ENCODE data around the gene AGAP1. TPM values are rescaled to one million over a fixed set of nuclear protein-coding genes. Genes with fewer than 3 reads are reported as not detected.

AGAP1 gene
- total RNA-seq, 2 experiments from 2014 or later = not detected

DNA sequence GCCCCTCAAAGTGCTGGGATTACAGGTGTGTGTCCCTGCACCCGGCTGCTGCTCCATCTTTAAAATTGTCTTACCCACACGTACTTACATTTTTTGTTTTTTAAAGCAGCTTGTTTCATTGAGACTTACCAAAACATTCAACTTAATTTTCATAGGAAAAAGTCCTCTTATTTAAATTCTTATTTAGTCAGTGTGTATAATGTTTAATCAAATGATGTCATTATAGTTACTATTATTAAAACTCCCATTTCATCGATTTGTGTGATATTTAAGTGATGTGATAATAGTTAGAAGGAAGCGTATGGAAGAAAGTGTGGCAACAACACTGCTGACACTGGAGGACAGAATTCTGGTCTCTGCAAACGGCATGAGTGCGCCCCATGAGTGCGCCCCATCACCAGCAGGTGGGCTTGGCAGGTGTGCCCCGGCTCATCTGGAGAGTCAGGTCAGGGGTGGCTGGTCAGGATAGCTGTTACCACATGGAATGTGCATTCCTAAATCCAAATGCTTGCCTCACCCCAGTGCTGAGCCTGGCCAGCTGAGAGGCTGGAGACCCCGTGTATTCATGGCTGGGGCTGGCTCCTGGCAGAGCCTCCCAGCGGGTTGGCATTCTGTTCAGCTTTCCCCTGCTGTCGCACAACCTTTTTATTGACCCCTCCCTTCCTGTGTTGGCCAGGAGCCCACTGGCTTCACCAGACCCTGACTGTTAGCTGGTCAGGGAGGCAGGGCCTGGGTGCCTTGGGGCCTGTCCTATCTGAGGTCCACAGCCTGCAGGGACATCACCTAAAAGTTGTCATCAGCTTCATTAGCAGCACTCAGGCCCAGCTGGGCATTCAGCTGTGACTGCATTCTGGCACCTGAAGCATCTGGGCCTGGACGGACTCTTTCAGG is 79.7 kb downstream of the AGAP1 start:
- H3K9me3 ChIP-seq (ENCODE audit: low read length) = no peaks in the 10 kb centered on the region
- H4K20me1 ChIP-seq (ENCODE audit: insufficient read depth, low read length) = no peaks in the 10 kb centered on the region
- H3K4me3 ChIP-seq (ENCODE audit: low read depth, low read length, poor library complexity, severe bottlenecking) = no peak overlapping the region
- no peak overlapping the region for H3K27ac ChIP-seq (ENCODE audit: low read depth, low read length, poor library complexity, severe bottlenecking)
- intact Hi-C loops (cut with micrococcal nuclease; ENCODE audit: unreplicated experiment) = no loop called here
- ChIA-PET POLR2A (interaction anchor here (1.1 kb wide), 1 partner anchor 9 kb away, joined by 3 read pairs; no protein-coding TSS in a partner anchor), CTCF (ENCODE audit: unreplicated experiment) (no interaction called here)
- DNase-seq (ENCODE audit: low spot score) = no peak
- no peaks in the 10 kb centered on the region for H3K36me3 ChIP-seq (ENCODE audit: insufficient read depth, low read length)
- H3K79me2 ChIP-seq (ENCODE audit: insufficient read depth, low read depth, low read length) = no peaks in the 10 kb centered on the region
- H3K4me1 ChIP-seq (ENCODE audit: insufficient read depth, low read length, poor library complexity, severe bottlenecking) = no peaks in the 10 kb centered on the region
- no peak overlapping the region for H3K4me2 ChIP-seq (ENCODE audit: low read length)
- TF ChIP-seq, protein P1, sequence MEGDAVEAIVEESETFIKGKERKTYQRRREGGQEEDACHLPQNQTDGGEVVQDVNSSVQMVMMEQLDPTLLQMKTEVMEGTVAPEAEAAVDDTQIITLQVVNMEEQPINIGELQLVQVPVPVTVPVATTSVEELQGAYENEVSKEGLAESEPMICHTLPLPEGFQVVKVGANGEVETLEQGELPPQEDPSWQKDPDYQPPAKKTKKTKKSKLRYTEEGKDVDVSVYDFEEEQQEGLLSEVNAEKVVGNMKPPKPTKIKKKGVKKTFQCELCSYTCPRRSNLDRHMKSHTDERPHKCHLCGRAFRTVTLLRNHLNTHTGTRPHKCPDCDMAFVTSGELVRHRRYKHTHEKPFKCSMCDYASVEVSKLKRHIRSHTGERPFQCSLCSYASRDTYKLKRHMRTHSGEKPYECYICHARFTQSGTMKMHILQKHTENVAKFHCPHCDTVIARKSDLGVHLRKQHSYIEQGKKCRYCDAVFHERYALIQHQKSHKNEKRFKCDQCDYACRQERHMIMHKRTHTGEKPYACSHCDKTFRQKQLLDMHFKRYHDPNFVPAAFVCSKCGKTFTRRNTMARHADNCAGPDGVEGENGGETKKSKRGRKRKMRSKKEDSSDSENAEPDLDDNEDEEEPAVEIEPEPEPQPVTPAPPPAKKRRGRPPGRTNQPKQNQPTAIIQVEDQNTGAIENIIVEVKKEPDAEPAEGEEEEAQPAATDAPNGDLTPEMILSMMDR (conservative IDR thresholded peaks at IDR 0.05; ENCODE audit: low read length) = no peak
- TF ChIP-seq EZH2phosphoT487 (IDR thresholded peaks at IDR 0.05; ENCODE audit: borderline replicate concordance, low read depth, low read length) = no peak
- H2AFZ ChIP-seq (ENCODE audit: low read length) = no peak overlapping the region
- H3K9me2 ChIP-seq (ENCODE audit: insufficient read depth, low read length) = no peaks in the 10 kb centered on the region
- no TSS peak for BruUV-seq (replicated peaks)

DNA sequence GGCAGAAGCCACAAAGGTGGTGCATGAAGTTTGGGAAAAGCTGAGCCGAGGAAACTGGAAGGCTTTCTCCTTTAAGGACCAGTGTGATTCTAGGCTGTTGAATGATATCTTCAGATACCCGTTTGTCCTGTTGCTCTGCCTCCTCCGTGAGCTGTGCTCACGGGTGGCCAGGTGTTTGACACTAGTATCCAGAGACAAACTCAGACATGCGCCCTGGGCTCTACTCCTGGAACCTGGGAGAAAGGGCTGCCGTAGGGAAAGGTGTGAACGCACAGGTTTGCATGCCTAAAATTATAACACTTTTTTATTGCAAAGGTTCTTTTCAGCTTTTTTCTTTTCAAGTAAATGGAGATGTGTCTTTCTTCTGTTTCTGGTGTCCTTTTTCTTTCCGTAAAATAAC is 81.6 kb downstream of the AGAP1 start:
- no peak overlapping the region for H3K27ac ChIP-seq (ENCODE audit: low read depth, low read length, poor library complexity, severe bottlenecking)
- no peaks in the 10 kb centered on the region for H3K79me2 ChIP-seq (ENCODE audit: insufficient read depth, low read depth, low read length)
- intact Hi-C loops (cut with micrococcal nuclease; ENCODE audit: unreplicated experiment) = no loop called here
- TF ChIP-seq, protein P1 (conservative IDR thresholded peaks at IDR 0.05; ENCODE audit: low read length) = no peak
- no peak for TF ChIP-seq EZH2phosphoT487 (IDR thresholded peaks at IDR 0.05; ENCODE audit: borderline replicate concordance, low read depth, low read length)
- H3K4me1 ChIP-seq (ENCODE audit: insufficient read depth, low read length, poor library complexity, severe bottlenecking) = no peaks in the 10 kb centered on the region
- no peak for DNase-seq (ENCODE audit: low spot score)
- BruUV-seq (replicated peaks) = no TSS peak
- no peaks in the 10 kb centered on the region for H3K36me3 ChIP-seq (ENCODE audit: insufficient read depth, low read length)
- H3K9me3 ChIP-seq (ENCODE audit: low read length) = no peaks in the 10 kb centered on the region
- no peaks in the 10 kb centered on the region for H3K9me2 ChIP-seq (ENCODE audit: insufficient read depth, low read length)
- H3K4me2 ChIP-seq (ENCODE audit: low read length) = no peak overlapping the region
- CTCF ChIA-PET (ENCODE audit: unreplicated experiment) = no interaction called here
- no peak overlapping the region for H3K4me3 ChIP-seq (ENCODE audit: low read depth, low read length, poor library complexity, severe bottlenecking)
- H4K20me1 ChIP-seq (ENCODE audit: insufficient read depth, low read length) = no peaks in the 10 kb centered on the region
- POLR2A ChIA-PET = no interaction called here
- no peak overlapping the region for H2AFZ ChIP-seq (ENCODE audit: low read length)

DNA sequence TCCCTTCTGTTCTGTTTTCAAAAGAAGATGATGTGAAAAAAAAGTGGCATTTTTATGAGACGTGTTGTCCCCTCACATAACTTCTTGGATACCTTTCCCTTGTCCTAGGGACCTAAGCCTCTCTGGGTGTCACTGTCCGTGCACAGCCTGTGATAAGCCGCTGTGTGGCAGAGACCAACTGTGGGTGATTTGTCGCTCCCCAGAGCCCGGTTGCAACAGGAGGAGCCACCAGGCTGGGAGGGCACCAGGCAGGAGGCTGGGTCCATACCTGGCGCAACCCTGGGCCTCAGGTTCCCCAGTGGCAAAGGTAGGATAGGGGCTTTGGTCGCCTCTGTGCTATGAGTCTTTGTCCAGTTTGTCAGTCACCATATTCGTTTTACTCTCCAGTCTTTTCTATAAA is 82.1 kb downstream of the AGAP1 start:
- Histone ChIP-seq H4K20me1 (ENCODE audit: insufficient read depth, low read length) (no peaks in the 10 kb centered on the region), H3K9me2 (ENCODE audit: insufficient read depth, low read length) (no peaks in the 10 kb centered on the region), H2AFZ (ENCODE audit: low read length) (no peak overlapping the region), H3K36me3 (ENCODE audit: insufficient read depth, low read length) (no peaks in the 10 kb centered on the region), H3K4me3 (ENCODE audit: low read depth, low read length, poor library complexity, severe bottlenecking) (no peak overlapping the region), H3K4me2 (ENCODE audit: low read length) (no peak overlapping the region), H3K27ac (ENCODE audit: low read depth, low read length, poor library complexity, severe bottlenecking) (no peak overlapping the region), H3K4me1 (ENCODE audit: insufficient read depth, low read length, poor library complexity, severe bottlenecking) (no peaks in the 10 kb centered on the region), H3K79me2 (ENCODE audit: insufficient read depth, low read depth, low read length) (no peaks in the 10 kb centered on the region), H3K9me3 (ENCODE audit: low read length) (no peaks in the 10 kb centered on the region)
- no peak for DNase-seq (ENCODE audit: low spot score)
- TF ChIP-seq EZH2phosphoT487 (IDR thresholded peaks at IDR 0.05; ENCODE audit: borderline replicate concordance, low read depth, low read length) = no peak
- TF ChIP-seq, protein P1 (conservative IDR thresholded peaks at IDR 0.05; ENCODE audit: low read length) = no peak
- intact Hi-C loops (cut with micrococcal nuclease; ENCODE audit: unreplicated experiment) = no loop called here
- ChIA-PET POLR2A (no interaction called here), CTCF (ENCODE audit: unreplicated experiment) (no interaction called here)
- no TSS peak for BruUV-seq (replicated peaks)

All from OCI-LY7 (cell line).